Fibroblast of lung (primary cell): ENCODE measurements around the gene TLE5.

Experiments used
- EZH2 ChIP-seq: IDR thresholded peaks from 2 replicates; pipeline ENCODE4 v1.5.1; 2012; ENCODE audit warnings: low read length, control low read depth, mild to moderate bottlenecking; ENCODE audit errors: missing control alignments
- TF ChIP-seq, protein P1 (sequence below), 2 donors: IDR thresholded peaks in 1 of 2; conservative IDR thresholded peaks in 1 of 2; 1 replicate in 1 of 2; 2 replicates in 1 of 2; pipeline ENCODE4 v1.5.1; 2011 to 2012; ENCODE audit warnings: low read length in 2 of 2, control low read depth in 1 of 2, inconsistent platforms in 1 of 2, low read depth in 1 of 2, mild to moderate bottlenecking in 1 of 2

DNA sequence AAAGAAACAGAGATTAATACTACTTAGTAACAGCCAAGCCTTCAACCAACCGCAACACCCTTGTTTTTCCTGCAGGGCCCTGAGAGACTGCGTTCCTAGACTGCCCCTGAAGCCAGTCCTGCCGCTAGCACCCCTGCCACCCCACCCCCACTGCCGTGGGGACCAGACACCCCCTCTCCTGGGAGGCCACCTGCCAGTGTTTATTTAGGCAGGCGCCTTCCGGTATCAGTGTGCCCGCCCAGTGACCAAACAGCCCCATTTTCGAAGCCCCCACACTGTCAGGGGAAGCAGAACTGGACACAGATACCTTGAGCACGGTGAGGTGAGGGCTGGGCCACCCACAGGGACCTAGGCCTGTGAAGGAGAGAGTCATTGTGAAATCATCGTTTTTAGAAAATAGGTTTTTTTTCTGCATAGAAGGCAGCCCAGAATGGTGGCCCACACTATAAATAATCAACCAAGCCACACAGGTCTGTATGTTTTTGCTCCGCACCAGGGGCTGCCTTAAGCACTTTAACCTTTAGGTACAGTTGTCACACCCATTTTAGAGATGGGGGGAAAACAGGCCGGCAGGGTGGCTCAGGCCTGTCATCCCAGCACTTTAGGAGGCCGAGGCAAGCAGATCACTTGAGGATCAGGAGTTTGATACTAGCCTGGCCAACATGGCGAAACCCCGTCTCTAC lies 3.5 kb upstream of the TLE5 start:
- TF ChIP-seq, protein P1, sequence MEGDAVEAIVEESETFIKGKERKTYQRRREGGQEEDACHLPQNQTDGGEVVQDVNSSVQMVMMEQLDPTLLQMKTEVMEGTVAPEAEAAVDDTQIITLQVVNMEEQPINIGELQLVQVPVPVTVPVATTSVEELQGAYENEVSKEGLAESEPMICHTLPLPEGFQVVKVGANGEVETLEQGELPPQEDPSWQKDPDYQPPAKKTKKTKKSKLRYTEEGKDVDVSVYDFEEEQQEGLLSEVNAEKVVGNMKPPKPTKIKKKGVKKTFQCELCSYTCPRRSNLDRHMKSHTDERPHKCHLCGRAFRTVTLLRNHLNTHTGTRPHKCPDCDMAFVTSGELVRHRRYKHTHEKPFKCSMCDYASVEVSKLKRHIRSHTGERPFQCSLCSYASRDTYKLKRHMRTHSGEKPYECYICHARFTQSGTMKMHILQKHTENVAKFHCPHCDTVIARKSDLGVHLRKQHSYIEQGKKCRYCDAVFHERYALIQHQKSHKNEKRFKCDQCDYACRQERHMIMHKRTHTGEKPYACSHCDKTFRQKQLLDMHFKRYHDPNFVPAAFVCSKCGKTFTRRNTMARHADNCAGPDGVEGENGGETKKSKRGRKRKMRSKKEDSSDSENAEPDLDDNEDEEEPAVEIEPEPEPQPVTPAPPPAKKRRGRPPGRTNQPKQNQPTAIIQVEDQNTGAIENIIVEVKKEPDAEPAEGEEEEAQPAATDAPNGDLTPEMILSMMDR (conservative IDR thresholded peaks at IDR 0.05 in 1 of 2, IDR thresholded peaks at IDR 0.05 in 1 of 2; ENCODE audit: low read depth in 1 of 2, low read length in 2 of 2), result no peak
- TF ChIP-seq EZH2, result no peak
